Activated CD8-positive, alpha-beta memory T cell treated with anti-CD3 and anti-CD28 coated beads for 4 hours (primary cell): Measurements from ENCODE around the gene CSRNP3.

Source experiments
- DNase-seq, 2 donors: peaks; one replicate each; pipeline ENCODE4 v3.0.0-alpha.2; 2020; ENCODE audit warnings: low read depth in 2 of 2

The CSRNP3 gene, protein sequence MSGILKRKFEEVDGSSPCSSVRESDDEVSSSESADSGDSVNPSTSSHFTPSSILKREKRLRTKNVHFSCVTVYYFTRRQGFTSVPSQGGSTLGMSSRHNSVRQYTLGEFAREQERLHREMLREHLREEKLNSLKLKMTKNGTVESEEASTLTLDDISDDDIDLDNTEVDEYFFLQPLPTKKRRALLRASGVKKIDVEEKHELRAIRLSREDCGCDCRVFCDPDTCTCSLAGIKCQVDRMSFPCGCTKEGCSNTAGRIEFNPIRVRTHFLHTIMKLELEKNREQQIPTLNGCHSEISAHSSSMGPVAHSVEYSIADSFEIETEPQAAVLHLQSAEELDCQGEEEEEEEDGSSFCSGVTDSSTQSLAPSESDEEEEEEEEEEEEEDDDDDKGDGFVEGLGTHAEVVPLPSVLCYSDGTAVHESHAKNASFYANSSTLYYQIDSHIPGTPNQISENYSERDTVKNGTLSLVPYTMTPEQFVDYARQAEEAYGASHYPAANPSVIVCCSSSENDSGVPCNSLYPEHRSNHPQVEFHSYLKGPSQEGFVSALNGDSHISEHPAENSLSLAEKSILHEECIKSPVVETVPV

DNA sequence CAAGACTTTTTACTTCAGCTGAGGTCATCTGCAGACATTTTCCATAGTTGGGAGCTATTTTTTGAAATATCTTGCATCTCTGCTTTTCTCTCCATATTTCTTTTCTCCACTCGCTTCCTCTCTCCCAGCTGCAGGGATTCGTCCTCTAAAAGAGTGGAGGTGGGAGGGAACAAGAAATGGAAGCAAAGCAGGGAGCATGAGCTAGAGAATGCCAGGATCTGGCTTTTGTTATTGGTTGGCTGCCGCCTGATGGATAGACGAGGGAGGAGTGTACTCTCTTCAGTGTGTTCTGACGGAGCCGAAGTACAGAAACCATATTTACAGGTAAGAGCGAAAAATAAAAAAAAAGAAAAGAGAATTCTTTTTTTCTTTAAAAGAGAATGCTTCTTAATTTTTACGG is at the start of gene CSRNP3:
Gene CSRNP3 (plus strand): TSS at position 282 of the 400 bp plus-strand sequence. CDS start 125,368 bp downstream, outside the sequence.
- DNase-seq: no peak

DNA sequence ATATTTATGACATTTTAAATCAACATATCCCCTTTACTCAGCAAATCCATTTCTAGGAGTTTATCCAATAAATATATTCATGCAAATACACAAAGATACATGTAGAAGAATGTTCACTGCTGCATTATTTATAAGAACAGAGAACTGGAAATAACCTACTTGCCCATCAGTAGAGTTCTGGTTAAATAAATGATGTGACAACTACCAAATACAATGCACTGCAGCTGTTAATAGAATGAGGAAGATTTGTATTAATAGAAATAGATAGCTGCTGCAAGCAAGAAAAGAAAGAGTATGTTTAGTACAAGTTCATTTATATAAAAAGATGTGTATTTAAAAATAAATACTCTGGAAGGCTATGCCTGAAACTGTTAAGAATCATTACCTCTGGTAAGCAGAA is 49.3 kb upstream of the CSRNP3 start:
- DNase-seq: no peak

DNA sequence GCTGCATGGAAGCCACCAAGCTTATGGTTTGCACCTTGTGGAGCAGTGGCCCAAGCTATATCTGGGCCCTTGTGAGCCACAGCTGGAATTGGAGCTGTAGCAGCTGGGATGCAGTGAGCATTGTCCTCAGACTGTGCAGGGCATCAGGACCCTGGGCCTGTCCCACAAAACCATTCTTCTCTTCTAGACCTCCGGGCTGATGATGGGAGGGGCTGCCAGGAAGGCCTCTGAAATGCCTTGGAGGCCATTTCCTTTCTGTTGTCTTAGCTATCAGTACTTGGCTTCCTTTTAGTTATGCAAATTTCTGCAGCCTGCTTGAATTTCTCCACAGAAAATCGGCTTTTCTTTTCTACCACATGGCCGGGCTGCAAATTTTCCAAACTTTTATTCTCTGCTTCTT is 46.4 kb upstream of the CSRNP3 start:
- DNase-seq: no peak

DNA sequence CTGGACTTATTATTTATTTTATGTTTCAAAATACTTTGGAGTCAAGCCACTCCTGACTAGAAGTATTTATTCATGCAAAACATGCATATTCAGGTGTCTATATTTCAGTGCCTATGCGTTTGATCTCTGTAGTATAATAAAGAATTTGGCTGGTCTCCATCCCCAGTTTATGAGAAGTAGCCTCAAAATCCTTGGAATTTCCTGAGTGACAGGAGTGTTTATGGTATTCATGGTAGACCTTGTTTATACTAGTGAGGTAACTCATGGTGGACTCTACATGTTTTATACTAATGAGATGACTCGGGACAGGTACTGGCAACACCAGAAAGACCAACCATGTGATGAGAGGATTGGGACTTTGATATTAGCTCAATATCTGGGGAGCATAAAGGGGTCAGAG is 43.9 kb upstream of the CSRNP3 start:
- DNase-seq: no peak

DNA sequence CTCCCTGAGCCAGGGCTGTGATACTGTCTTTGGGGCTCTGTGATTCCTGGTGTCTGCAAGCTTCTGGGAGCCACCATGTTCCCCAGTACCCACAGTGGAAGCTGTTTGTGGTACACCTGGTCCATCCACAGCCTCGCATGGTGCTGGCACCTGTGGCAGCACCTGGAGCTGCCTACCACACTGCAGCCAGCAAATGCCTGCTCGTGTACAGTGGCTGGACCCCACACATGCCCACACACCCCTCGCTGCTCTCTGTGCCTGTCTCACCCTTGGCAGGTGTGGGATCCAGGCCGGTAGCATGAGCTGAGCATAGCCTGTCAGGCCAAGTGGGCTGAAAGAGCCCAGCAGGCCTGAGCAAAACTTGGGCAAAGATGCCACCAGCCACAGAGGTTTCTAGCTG is 41.8 kb upstream of the CSRNP3 start:
- DNase-seq: no peak

DNA sequence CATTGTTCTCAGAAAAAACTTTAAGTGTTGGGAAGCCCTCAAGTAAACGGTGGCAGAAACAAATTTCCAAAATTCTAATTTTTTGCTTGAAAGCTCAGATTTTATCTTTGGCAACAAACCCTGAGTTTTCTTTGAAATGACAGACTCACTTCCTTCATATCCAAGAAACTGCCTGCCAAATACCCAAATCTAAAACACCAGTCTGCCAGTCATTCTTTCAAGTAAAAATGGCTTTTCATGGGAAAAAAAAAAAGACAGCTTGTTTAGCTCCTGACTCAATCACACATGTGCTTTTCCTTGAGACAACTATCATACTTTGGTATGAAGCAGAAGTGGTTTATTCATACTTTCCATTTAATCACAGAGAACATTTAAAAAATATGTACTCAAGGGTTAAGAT is 40.6 kb upstream of the CSRNP3 start:
- no peak for DNase-seq

DNA sequence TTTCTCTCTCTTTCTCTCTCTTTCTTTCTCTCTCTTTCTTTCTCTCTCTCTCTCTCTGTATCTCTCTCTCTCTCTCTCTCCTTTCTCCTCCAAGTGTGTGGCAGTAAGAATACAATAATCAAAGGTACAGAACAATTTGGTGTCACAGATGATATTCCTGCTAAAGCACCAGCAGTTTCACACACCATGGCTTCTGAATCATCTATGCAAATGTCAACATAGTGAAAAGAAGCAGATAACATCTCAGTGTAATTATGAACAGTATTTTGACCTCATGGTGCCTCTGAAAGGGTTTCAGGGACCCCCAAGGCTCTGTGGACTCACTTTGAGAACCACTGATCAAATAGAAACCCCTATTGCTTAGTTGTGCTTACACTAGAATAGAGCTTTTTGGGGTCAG is 38.5 kb upstream of the CSRNP3 start:
- DNase-seq: no peak

DNA sequence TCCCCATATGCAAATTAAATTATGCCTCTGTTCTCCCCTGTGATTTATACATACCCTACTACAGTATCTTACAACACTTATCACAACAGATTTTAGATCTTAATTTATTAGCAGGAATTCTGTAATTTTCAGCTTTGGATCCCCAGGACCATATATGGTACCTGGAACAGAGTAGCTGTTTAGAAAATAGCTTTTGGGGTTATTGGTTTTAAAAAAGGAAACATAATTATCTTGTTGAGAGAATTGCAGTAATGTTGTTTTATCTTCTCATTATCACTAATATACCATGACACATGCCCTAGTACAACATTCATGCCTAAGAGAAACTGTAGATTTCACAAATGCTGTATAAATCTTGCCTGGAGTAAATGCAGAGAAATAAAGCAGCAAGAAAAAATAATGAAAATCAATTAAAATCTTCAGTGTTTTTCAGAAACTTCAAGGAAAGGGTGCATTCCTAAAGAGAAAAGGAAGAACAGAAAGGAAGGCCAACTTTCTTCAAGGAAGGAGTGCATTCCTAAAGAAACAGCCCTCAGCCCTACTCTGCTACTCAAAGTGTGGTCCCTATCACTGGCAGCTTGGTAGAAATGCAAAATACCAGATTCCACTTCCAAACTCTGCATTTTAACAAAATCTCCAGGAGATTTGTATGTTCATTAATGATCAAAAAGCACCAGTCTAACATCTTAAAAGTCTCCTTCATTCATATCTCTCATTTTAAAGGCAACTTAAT is 37.1 kb upstream of the CSRNP3 start:
- no peak for DNase-seq

DNA sequence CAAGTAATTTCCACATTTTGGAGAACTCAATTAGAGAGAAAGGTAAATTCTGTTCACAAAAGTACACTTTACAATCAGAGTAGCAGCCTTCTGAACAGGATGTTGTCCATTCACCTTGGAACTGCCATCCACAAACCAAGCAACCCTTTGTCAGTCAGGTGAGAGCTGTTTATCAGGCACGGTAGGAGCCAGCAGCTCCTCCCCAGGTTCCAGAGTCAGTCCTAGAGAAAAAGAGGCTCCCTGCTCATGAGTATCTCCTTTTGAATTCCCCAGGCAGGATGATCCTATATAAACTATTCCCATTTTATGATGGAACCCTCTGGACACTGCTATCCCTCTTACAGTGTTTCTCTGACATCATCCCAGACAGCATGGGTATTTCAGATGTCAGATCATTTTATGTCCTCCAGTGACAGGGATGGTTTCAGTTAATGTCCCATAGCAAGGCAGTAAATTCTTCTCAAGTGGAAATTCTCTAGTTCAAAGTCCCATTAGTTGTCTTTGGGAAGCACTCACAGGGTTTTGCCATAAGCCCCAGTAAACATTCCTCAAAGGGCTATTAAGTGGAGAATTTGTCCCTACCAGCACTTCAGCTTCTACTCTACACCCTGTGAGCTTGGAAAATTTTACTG is 34.5 kb upstream of the CSRNP3 start:
- DNase-seq: no peak

DNA sequence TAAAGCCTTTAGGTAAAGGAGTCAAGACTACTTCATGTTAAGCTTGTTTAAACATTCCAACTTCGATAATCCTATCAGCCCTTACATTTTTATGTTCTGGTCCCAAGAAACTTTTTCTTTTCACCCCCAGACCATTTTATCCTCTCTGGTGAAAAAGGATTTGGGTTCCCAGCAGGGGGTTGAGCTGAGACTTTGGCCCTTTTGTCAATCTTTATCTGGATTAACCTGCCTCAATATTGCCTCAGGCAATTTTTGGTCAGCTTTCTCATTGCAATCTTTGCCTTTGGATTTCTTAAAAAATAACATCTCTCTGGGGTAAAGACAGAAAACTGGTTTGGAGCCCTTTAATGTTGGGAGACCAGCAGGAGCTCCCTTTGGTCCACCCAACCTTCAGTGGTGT is 33.9 kb upstream of the CSRNP3 start:
- DNase-seq: no peak

DNA sequence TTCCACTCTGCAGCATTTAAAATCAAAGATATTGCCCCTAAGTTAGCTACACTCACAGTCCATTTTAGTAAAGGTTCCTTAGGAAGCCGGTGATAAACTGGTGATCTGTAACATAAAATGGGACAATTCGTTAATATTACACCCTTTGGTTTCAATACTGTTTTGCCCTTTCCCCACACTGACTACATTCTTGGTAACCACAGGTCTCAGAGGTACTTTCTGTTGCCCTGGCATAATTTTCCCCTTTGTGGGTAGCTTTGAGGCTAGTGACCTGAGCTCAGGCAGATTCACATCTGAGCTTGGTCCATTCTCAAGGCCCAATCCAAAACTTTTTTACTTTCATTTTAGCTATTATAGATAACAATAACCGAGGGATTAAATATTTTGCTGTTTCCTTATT is 32.9 kb upstream of the CSRNP3 start:
- no peak for DNase-seq

DNA sequence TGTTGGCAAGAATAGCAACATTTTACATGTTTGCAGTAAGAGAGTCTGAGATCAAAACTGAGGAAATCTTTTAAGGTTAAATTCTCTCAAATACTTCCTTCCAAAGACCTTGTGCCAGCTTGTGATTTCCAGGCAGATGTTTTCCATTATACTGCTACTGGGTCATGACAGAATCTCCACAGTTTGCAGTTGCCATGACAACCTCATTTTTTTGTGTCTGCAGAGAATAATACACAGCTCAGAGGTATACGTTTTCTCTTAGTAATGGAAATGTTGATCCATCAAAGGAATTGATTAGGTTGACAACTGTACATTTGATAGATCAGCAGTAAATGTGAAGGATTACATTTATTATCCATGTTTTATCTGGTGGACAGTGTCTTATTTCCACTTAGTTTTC is 29.1 kb upstream of the CSRNP3 start:
- DNase-seq: no peak

DNA sequence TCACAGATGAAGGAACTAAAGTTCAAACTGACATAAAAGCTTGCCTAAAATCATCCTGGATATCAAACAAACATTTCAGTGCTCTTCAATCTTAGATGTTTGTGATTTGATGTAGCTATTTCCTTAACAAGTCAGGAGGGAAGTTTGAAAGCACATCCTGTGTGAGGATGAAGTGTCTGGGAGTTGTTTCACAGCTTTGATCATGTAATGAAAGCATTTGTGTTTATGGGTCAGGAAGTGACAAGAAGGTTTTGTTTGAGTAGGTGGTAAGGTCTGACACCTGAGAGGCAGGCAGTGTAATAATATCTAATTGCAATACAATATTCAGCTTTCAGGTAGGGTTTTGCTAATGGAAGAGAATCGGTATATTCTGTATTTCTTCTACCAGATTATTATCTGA is 26.0 kb upstream of the CSRNP3 start:
- no peak for DNase-seq

DNA sequence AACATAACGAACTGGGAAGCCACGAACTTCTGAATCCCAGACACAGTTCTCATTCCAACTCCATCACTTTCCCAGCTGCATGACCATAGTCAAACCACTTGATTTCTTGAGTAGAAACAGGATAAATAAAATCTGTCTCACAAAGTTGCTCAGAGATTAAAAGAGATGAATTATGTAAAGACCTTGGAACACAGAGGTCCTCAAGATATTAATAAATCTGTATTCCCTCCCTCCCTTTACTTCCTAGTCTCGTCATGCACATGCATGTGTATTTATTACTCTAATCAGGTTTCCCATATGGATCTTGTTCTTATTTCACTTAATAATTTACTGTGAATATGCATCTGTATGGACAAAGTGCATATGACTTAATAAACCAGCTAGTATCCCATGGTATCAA is 21.1 kb upstream of the CSRNP3 start:
- DNase-seq: no peak

DNA sequence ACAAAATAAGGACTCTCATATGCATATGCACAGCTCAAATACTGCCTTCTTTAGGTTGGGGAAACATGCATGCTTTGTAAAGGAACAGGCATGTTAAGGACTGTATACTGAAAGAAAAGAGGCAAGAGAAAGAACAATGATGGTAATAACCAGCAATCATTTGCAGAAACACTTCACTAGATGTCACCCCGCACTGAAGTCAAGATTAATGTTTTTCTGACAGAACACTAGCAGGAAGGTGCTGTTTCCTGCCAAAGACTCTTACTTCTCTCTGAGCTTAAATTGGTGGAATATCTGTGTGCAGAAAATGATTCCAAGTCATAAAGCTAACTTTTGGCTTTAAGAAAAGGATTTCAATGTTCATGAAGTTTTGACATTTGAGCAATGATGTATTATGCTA is 19.3 kb upstream of the CSRNP3 start:
- no peak for DNase-seq

DNA sequence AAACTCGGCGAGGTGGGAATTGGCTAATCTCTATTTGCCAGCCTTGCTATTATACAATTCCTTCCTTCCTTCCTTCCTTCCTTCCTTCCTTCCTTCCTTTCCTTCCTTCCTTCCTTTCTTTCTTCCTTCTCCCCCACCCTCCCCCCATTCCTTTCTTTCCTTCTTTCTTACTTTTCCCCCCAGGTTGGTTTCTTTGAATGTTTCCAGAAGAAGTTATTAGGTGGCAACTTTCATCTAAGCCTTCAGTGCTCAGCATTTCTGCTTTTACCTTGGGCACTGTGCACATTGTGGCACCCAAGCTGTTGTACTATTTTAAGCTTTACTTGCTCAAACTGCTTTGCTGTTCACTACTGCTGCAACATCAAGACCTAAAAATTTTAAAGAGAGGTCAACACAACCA is 17.2 kb upstream of the CSRNP3 start:
- no peak for DNase-seq

DNA sequence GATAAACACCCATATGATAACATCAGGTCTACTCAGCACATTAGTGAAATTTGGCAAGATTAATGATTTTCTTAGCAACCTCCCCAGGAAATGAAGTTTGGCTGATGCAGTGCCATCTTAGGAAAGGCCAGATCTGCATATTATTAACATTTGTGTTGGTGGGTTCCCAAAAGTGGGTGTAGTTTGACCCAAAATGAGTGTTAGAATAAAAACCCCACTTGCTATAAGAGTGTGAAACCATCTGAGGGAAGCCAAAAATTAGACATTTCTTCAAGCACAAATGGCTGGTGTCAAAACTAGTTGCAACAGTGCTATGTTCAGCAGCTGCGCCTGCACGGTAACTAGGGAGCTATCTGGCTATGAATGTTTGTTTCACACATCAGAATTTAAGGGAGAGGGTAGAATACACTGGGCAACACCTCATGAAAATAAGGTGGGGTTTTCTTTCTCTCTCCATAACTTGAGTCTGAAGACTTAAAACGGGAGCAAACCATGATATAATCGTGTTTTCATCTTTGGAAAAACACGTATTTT is 15.9 kb upstream of the CSRNP3 start:
- no peak for DNase-seq

DNA sequence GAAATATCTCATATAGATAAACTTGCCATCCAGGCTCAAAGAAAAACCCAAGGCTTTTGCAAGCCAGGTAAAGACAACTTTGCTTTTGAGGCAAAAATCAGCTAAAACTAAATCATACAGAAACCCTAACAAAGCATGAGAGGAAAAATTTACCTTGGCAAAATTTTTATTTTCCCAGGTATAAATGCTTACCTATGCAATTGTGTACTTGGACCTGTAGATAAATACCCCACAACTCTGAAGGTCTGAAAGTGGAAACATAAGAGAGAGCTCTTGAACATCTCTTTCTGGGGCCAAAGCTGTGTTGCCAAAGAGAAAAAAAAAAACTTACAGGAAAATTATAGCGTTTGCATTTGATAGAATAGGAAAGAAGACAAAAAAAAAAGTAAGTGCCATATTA is 14.6 kb upstream of the CSRNP3 start:
- DNase-seq: no peak

DNA sequence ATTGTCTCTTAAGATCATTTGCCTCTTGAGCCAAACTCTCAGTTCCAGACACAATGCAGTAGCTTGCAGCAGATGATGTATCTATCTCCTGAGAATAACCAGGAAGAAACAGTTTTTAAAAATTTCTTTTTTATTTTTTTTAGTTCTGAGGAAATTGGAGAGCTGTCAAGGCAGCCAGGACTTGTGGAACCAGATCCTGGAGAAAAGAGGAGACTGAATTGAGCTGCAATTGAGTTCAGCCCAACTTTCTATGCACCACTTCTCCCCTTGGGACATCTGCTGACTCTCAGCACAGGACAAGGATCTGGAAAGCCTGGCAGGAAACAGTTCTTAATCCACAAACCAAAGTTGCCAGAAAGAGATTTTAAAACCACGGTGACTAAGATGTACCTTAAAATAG is 13.5 kb upstream of the CSRNP3 start:
- DNase-seq: no peak

DNA sequence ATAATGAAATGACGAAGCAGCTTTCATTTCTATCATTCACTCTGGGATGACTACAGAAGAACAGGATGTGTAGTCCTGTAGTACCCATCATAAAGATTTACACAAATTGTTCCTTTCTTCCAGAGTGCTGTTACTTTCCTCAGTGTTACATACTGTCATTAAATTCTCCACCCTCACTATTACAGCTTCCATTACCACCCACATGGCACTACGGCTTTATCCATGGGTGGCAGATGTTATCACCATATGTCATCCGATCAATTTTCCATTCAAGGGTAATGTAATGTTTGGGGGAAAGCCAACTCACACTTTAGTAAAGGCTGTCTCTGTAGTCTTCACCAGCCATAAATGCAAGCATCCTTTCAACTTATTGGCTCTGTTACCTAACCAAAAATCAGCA is 7.1 kb upstream of the CSRNP3 start:
- DNase-seq: no peak

DNA sequence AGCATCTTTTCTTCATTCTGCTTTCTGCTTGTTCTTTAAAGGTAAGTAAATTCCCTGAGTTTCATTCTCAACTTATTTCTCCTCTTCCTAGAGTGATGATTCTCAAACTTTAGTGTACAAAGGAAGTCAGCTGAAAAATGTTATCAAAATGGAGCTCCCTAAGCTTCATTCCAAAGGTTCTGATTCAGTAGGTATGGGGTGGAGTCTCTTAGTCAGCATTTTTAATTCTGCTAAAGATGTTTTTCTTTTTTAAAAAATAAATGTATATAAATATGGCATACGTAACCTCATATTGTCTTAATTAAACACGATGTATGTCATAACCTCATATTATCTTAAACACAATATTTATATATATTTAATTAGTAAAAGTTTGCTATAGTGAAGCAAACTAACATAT is 3.1 kb upstream of the CSRNP3 start:
- no peak for DNase-seq

DNA sequence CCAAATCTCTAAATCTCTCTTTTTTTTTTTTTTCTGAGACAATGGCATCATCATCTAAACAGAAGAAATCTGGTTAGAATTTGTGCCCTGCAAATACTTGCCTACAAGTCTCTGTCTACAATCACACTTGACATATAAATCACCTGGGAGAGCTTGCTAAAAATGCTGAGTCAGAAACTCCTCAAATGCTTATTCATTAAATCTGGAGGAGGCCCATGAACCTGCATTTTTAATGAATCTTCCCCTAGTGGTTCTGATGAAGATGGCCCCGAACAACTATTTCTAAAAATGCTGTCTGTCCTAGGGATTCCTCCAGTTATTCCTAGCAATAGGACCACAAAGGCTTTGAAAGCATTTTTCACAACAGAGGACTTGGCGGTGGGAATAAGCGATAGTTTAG is 1.6 kb upstream of the CSRNP3 start:
- no peak for DNase-seq
